BE2C (cell line): ENCODE measurements around the gene SRD5A2.

ENCODE experiments used
- DNase-seq: peaks from one replicate; pipeline ENCODE4 v3.0.0-alpha.2; 2020
- H3K27me3 ChIP-seq: fragments of 250-450 bp; sonication (Bioruptor Pico); 2 replicates; pipeline ENCODE4 v1.5.1; 2020; ENCODE audit warnings: mild to moderate bottlenecking
- H3K36me3 ChIP-seq: fragments of 250-450 bp; sonication (Bioruptor Pico); 2 replicates; pipeline ENCODE4 v1.5.1; 2020; ENCODE audit warnings: mild to moderate bottlenecking
- H3K4me1 ChIP-seq: fragments of 250-450 bp; sonication (Bioruptor Pico); 2 replicates; pipeline ENCODE4 v1.5.1; 2020
- H3K4me3 ChIP-seq: 2 replicates; pipeline ENCODE4 v1.5.1; 2011; ENCODE audit warnings: low read depth, low read length
- H3K9me3 ChIP-seq: fragments of 250-450 bp; sonication (Bioruptor Pico); 2 replicates; pipeline ENCODE4 v1.5.1; 2020
- TF ChIP-seq, protein P1 (sequence below): IDR thresholded peaks from 2 replicates; pipeline ENCODE4 v1.5.1; 2012; ENCODE audit warnings: mild to moderate bottlenecking, low read depth, low read length

The SRD5A2 gene

DNA sequence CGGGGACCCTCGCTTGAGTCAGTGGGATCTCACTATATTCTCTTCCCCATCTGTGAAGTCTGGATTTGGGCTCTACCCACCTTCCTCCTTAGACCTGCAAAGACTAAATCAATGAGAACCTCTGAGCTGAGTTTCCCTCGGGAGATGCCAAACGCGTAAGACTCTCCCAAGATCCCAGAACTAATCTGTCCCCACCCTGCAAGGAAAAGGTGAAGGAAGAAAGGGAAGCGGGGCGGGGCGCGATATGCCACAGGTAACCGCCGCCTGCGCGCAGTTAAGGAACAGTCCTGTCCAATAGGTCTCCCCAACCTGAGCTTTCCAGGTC, 780 bp downstream of the SRD5A2 start:
- Histone ChIP-seq H3K27me3 (peaks cover 39% of the 10 kb centered on the region), H3K9me3 (peaks cover 5% of the 10 kb centered on the region), H3K4me1 (no peaks in the 10 kb centered on the region), H3K4me3 (no peak overlapping the region), H3K36me3 (no peaks in the 10 kb centered on the region)
- no peak for DNase-seq
- TF ChIP-seq, protein P1, sequence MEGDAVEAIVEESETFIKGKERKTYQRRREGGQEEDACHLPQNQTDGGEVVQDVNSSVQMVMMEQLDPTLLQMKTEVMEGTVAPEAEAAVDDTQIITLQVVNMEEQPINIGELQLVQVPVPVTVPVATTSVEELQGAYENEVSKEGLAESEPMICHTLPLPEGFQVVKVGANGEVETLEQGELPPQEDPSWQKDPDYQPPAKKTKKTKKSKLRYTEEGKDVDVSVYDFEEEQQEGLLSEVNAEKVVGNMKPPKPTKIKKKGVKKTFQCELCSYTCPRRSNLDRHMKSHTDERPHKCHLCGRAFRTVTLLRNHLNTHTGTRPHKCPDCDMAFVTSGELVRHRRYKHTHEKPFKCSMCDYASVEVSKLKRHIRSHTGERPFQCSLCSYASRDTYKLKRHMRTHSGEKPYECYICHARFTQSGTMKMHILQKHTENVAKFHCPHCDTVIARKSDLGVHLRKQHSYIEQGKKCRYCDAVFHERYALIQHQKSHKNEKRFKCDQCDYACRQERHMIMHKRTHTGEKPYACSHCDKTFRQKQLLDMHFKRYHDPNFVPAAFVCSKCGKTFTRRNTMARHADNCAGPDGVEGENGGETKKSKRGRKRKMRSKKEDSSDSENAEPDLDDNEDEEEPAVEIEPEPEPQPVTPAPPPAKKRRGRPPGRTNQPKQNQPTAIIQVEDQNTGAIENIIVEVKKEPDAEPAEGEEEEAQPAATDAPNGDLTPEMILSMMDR, result no peak

DNA sequence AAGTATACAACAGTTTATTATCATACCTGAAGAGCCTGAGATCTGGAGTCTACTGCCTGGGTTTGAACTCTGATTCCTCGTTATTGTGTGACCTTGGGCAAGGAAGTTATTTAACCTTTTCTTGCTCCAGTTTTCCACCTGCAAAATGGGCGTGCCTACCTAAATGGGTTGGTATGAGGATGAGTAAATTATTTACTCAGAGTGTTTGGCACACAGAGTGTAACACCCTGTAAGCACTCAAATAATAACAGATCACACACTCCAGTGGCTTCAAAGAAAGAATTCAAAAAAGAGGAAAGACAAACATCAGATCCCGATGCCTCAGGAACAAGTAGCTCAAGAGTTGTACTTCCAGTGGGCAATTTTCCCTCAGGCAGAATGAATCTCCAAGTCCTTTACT, 2.4 kb downstream of the SRD5A2 start:
- Histone ChIP-seq H3K4me1 (no peaks in the 10 kb centered on the region), H3K4me3 (no peak overlapping the region), H3K36me3 (no peaks in the 10 kb centered on the region), H3K9me3 (peaks cover 5% of the 10 kb centered on the region), H3K27me3 (peaks cover 39% of the 10 kb centered on the region)
- no peak for DNase-seq
- TF ChIP-seq, protein P1, result no peak

DNA sequence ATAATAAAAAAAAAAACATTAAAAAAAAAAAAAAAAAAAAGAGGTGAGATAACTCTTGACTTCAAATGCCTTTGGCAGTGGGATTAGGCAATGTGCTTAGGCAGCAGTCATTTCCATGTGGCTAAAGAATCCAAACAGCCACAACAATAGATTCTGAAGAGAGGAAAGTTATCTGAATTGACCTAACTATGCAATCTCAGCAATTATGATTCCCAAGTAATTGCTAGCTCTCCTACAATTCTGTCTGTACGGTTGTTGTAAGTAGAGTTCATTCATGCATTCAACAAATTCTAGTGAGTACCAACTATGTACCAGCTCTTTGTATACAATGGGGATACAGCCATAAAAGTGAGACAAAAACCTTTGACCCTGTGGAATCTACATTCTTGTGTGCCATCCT, 3.6 kb downstream of the SRD5A2 start:
- H3K9me3 ChIP-seq, result peaks cover 5% of the 10 kb centered on the region
- peaks cover 32% of the 10 kb centered on the region for H3K27me3 ChIP-seq
- DNase-seq, result no peak
- H3K36me3 ChIP-seq, result no peaks in the 10 kb centered on the region
- TF ChIP-seq, protein P1, result no peak
- H3K4me1 ChIP-seq, result no peaks in the 10 kb centered on the region
- H3K4me3 ChIP-seq, result no peak overlapping the region

DNA sequence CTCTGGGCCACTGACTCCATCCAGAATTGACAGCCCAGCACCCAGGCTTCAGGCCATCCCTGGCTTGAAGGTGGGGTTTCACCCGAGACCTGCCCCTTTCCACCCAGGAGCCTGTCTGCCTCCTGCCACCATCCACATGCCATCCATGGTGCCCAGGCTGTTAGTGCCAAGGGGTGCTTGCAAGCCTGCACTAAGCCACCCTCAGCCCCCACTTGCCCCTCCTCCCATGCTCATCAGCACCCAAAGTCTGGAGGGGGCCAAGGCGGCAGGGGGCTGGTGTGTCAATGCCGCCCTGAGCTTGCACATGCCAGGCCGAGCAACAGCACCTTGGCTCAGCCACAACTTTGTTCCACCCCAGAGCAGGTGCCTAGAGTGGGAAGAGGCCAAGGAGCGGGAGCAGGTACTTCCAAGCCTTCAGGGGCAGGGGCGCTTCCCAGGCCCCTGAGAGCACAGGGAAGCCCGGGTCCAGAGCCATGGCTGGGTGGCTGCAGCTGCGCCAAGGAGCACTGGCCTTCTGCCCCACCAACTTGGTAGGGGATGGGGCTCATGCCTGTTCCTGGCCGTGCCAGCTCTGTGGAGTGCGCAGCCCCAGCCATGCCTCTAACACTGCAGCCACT, 12.0 kb downstream of the SRD5A2 start:
- Histone ChIP-seq H3K4me3 (no peak overlapping the region), H3K4me1 (no peaks in the 10 kb centered on the region), H3K27me3 (no peaks in the 10 kb centered on the region), H3K9me3 (no peaks in the 10 kb centered on the region), H3K36me3 (no peaks in the 10 kb centered on the region)
- DNase-seq, result no peak
- TF ChIP-seq, protein P1, result no peak

DNA sequence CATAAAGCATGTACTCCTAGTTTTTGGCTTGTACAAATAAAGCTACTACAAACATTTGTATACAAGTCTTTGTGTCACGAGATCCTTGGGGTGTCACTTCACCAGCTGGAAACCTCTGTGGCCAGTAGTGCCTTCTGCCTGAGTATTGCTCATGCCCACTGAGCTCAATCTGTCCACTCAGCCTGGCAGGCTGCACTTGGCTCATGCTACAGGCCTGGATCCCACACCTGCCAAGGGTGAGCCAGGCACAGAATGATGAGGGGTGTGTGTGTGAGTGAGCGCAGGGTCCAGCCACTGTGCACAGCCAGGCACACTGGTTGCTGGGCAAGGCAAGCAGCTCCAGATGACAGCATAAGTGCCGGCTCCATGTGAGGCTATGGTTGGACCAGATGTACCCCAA, 13.1 kb downstream of the SRD5A2 start:
- H3K4me3 ChIP-seq, result no peak overlapping the region
- no peak for DNase-seq
- TF ChIP-seq, protein P1, result no peak
- no peaks in the 10 kb centered on the region for H3K4me1 ChIP-seq
- no peaks in the 10 kb centered on the region for H3K27me3 ChIP-seq
- no peaks in the 10 kb centered on the region for H3K36me3 ChIP-seq
- no peaks in the 10 kb centered on the region for H3K9me3 ChIP-seq

DNA sequence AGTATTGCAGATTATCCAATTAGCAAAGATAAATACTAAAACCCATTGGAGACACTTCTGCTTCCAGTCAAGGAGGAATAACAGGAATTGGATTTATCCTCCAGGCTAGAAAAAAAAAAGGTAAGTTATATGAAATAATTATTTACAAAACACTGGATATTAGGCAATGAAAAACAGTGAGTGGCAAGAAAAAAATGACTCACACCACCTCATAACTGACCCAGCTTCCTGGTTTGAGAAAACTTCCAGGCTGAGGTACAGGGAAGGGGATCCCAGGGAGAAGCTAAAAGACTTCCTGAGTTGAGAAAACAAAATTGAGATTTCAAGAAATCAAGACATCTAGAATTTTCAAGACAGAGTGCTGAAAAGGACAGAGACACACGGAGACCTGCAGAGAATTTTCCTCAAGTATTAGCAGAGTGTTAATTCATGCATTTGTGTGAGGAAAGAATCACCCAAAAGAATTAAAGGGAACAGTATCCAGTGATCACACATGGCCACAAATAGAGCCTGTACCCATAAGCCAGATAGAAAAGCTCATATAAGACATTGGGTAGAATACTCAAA, 17.4 kb downstream of the SRD5A2 start:
- H3K4me3 ChIP-seq, result no peak overlapping the region
- no peak for DNase-seq
- no peaks in the 10 kb centered on the region for H3K9me3 ChIP-seq
- TF ChIP-seq, protein P1, result no peak
- no peaks in the 10 kb centered on the region for H3K4me1 ChIP-seq
- H3K36me3 ChIP-seq, result no peaks in the 10 kb centered on the region
- H3K27me3 ChIP-seq, result no peaks in the 10 kb centered on the region
